ENCODE results near the gene MRPL38.

The MRPL38 gene

DNA sequence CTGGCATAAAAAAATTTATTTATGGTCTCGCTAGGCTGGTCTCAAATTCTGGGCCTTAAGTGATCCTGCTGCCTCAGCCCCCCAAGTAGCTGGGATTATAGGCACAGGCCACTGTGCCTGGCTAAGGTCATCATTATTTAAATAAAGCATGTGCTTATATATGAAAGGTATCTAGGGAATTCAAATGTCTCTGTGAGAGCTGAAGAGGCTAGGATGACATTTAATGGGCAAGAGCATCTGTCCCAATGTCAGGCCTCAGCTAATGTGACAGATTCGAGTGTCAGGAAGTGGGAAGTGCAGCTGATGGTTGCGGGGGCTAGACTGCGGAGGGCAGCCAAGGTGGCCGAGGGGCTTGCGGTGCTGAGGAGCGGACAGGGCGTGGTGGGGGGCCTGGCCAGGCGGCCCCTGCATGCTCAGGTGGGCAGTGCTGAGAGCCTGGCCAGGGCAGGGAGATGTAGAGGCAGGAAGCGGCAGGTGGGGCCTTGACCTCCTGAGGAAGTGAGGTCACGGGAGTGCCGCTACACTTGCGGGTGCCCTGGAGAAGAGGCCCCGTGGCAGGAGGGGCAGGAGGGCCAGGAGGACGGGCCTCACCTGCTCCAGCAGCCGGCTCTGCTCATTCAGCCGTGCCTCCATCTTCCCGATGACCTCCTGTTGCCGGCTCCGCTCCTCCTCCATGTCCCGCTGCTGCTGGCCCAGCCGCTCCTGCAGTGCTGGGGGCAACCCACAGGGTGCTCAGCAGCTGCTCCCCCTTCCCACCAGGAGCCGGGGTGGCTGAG lies 12.6 kb upstream of the MRPL38 start:
- no peak overlapping the region for H3K4me3 ChIP-seq (ENCODE audit: low read length)

DNA sequence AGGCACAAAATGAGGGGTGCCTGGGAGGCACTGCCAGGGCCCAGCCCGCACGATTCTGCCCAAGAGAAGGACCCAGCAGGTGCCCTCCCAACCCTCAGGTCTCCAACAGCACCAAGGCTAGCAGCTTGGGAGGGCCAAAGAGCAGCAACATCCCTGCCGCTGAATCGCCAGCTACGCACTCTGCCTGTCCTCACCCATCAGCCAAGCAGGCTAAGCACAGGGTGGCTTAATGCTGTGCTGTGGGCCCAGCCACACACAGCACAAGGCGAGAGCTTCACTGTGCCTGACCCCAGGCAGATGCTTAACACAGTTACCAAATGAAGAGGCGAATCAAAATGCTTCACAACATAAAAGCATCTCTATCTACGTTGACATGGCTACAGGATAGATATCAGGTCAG lies 10.6 kb upstream of the MRPL38 start:
- Histone ChIP-seq H3K4me1 (ENCODE audit: control insufficient read depth, insufficient read depth, low read length) (no peaks in the 10 kb centered on the region), H3K4me2 (ENCODE audit: low read length) (no peak overlapping the region), H3K9me3 (replicated peaks; ENCODE audit: low read length) (no peaks in the 10 kb centered on the region), H3K9ac (ENCODE audit: low read depth, low read length) (no peak overlapping the region), H3K27me3 (ENCODE audit: control insufficient read depth, insufficient read depth, low read length) (no peaks in the 10 kb centered on the region), H3K36me3 (ENCODE audit: insufficient read depth, low read length) (peaks cover 9% of the 10 kb centered on the region), H3K4me3 (ENCODE audit: low read length) (no peak overlapping the region)

More for the DNA sequence above, 12.6 kb upstream of the MRPL38 start:
- no peaks in the 10 kb centered on the region for H3K9me3 ChIP-seq (replicated peaks; ENCODE audit: low read length)
- no peaks in the 10 kb centered on the region for H3K27me3 ChIP-seq (ENCODE audit: control insufficient read depth, insufficient read depth, low read length)
- no peaks in the 10 kb centered on the region for H3K4me1 ChIP-seq (ENCODE audit: control insufficient read depth, insufficient read depth, low read length)
- H3K9ac ChIP-seq (ENCODE audit: low read depth, low read length), result no peak overlapping the region
- H3K36me3 ChIP-seq (ENCODE audit: insufficient read depth, low read length), result peaks cover 9% of the 10 kb centered on the region
- H3K4me2 ChIP-seq (ENCODE audit: low read length), result no peak overlapping the region

DNA sequence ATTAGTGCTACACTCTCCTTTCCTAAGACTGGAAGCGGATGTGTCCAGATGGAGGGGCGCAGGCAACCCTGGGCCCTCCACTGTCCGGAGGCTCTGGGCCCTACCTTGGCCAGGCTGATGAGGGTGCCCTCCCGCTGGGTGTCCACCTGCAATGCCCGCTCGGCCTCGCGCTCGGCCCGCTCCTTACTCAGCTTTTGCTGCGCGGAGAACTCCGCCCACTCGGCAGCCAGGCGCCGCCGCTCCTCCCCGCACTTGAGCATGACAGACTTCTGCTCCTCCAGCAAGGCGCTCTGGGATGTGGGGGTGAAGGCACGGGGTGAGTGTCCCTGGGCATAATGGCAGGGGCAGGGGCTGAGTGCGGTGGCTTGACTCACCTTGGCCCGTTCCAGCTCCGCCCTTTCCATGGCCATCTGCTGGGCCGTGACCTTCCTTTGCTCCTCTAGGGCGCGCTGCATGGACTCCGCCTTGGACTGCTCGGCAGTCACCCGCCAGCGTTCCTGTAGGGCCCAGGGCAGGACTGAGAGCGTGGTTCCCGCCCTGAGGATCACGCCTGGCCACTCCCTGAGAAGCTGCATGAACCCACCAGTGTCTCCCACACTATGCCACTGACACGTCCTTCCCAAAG lies 10.1 kb upstream of the MRPL38 start:
- Histone ChIP-seq H3K36me3 (ENCODE audit: insufficient read depth, low read length) (peaks cover 9% of the 10 kb centered on the region), H3K4me2 (ENCODE audit: low read length) (no peak overlapping the region), H3K4me1 (ENCODE audit: control insufficient read depth, insufficient read depth, low read length) (no peaks in the 10 kb centered on the region), H3K4me3 (ENCODE audit: low read length) (no peak overlapping the region), H3K9me3 (replicated peaks; ENCODE audit: low read length) (no peaks in the 10 kb centered on the region), H3K27me3 (ENCODE audit: control insufficient read depth, insufficient read depth, low read length) (no peaks in the 10 kb centered on the region), H3K9ac (ENCODE audit: low read depth, low read length) (no peak overlapping the region)

DNA sequence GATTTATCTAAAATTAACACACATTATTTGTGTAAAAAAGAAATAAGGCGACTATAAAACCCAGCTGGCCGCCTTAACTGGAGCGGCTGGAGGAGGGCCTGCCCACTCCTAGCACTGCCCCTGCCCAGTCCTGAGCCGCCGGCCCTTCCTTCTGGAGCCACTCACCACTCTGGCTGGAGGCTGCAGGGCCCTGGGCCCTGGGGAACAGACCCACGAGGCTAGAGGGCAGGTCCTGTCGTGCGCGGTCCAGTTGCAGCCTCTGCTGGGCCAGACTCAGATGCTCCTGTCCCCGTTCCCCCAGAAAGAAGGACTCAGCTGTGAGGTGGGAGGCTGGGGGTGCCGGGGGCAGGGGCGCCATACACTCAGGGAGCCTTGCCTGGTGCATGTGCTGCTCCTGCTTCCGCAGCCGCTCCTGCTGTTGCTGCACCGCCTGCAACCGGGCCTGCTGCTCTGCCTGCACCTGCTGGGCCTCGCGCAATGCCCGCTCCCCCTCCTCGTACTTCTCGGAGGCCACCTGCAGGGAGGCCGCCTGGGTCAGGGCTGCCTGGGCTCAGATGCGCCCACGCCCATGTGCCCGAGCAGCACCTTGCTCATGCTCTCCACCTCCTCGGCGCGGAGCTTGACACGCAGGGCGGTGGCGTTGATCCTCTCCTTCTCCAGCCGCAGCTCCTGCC lies 9.0 kb upstream of the MRPL38 start:
- no peak overlapping the region for H3K4me3 ChIP-seq (ENCODE audit: low read length)
- H3K9me3 ChIP-seq (replicated peaks; ENCODE audit: low read length), result no peaks in the 10 kb centered on the region
- no peak overlapping the region for H3K9ac ChIP-seq (ENCODE audit: low read depth, low read length)
- H3K4me1 ChIP-seq (ENCODE audit: control insufficient read depth, insufficient read depth, low read length), result no peaks in the 10 kb centered on the region
- H3K27me3 ChIP-seq (ENCODE audit: control insufficient read depth, insufficient read depth, low read length), result no peaks in the 10 kb centered on the region
- peaks cover 5% of the 10 kb centered on the region for H3K36me3 ChIP-seq (ENCODE audit: insufficient read depth, low read length)
- no peak overlapping the region for H3K4me2 ChIP-seq (ENCODE audit: low read length)

DNA sequence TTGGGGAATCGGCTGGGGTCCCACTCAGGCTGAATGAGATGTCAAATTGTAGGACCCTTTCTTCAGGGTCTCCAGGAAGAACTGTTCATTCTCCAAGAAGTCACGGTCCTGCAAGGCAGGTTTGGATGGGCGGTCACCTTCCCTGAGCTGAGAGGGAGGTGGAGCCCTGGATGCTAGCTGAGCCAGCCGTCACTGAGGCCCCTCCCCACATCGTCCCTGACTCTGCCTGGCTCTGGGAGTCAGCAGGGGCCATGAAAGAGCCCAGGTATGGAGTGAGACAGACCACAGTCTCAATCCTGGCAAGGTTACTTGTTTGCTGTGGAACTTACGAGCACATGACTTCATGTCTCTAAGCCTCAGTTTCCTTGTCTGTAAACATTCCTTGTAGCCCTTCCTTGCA lies 6.0 kb upstream of the MRPL38 start:
- Histone ChIP-seq H3K9me3 (replicated peaks; ENCODE audit: low read length) (no peaks in the 10 kb centered on the region), H3K27me3 (ENCODE audit: control insufficient read depth, insufficient read depth, low read length) (no peaks in the 10 kb centered on the region), H3K9ac (ENCODE audit: low read depth, low read length) (no peak overlapping the region), H3K4me2 (ENCODE audit: low read length) (no peak overlapping the region), H3K36me3 (ENCODE audit: insufficient read depth, low read length) (peaks cover 5% of the 10 kb centered on the region), H3K4me3 (ENCODE audit: low read length) (no peak overlapping the region), H3K4me1 (ENCODE audit: control insufficient read depth, insufficient read depth, low read length) (no peaks in the 10 kb centered on the region)

DNA sequence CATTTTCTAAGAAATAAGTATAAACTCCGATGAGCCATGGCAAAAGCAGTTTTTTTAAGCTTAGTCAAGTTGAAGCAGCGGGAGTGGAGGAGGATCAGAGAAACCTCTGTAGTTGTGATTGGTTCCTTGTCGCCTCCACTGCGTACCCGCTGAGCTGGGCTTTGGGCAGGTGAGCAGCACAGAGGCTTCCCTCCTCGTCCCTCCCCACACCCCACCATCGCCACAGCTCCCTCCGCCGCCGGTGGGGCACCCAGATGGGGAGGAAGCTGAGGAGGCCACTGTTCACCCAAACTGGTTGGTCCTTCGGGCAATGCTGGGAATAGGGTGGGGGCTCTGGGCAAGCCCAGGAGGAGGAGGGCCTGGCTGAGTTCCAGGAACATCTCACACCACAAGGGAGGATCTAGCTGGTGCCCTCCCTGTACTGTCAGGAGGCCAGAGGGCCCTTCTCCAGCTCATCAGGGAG lies 5.2 kb upstream of the MRPL38 start:
- Histone ChIP-seq H3K4me3 (ENCODE audit: low read length) (no peak overlapping the region), H3K9ac (ENCODE audit: low read depth, low read length) (no peak overlapping the region), H3K27me3 (ENCODE audit: control insufficient read depth, insufficient read depth, low read length) (no peaks in the 10 kb centered on the region), H3K4me2 (ENCODE audit: low read length) (no peak overlapping the region), H3K4me1 (ENCODE audit: control insufficient read depth, insufficient read depth, low read length) (peaks cover 2% of the 10 kb centered on the region), H3K36me3 (ENCODE audit: insufficient read depth, low read length) (peaks cover 5% of the 10 kb centered on the region), H3K9me3 (replicated peaks; ENCODE audit: low read length) (no peaks in the 10 kb centered on the region)

DNA sequence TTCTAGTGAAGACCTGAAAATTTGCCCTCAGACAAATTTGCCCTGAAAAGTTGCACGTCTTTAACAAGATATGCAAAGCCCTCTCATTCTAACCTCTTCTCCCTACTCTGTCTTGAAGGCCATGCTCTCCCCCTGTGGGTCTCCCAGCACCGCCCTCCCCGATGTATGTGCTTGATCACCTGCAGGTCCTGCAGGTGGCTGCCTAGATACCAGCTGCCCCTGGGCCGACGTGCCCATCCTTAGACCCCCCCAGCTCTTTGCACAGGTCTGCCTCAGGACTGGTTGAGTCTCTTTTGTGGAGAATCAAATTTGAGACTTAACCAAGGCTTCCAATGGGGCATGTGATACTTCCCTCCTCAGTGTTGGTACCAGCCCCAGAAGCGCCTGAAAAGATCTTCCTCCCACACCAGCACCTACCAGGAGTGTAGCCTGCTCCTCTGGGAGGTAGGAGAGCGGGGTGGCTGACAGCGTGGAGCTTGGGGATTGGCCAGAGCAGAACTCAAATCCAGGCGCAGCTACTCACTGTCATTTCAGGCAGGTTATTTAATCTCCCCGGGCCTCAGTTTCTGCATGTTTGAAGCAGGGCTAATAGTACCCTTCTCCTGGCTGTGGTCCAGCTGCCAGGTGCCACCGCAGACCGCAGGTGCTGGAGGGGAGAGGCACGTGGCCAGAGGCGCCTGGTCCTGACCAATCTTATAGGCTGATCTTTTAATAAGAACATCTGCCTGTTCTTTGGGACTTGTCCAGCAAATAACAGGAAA lies 4.5 kb upstream of the MRPL38 start:
- Histone ChIP-seq H3K4me1 (ENCODE audit: control insufficient read depth, insufficient read depth, low read length) (peaks cover 2% of the 10 kb centered on the region), H3K36me3 (ENCODE audit: insufficient read depth, low read length) (peaks cover under 1% of the 10 kb centered on the region), H3K27me3 (ENCODE audit: control insufficient read depth, insufficient read depth, low read length) (no peaks in the 10 kb centered on the region), H3K4me3 (ENCODE audit: low read length) (no peak overlapping the region), H3K9ac (ENCODE audit: low read depth, low read length) (no peak overlapping the region), H3K4me2 (ENCODE audit: low read length) (no peak overlapping the region), H3K9me3 (replicated peaks; ENCODE audit: low read length) (no peaks in the 10 kb centered on the region)

DNA sequence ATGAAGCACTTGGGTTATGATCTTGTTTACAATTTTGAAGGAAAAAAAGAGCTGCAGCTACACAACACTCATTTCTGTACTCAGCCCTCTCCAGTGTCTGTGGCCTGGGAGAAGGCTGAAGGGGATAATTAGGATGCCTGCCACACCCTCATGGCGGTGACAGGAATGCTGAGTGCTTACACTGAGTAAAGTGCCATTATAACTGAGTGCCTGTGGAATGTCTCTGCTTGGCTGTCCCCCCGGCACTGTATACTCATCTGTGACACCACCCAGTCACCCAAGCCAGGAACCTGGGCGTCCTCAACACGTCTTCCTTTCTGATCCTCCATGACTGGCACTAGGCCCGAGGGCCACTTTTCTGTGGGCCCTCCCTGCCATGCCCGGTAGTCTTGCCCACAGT lies 3.5 kb upstream of the MRPL38 start:
- Histone ChIP-seq H3K9ac (ENCODE audit: low read depth, low read length) (no peak overlapping the region), H3K4me2 (ENCODE audit: low read length) (no peak overlapping the region), H3K27me3 (ENCODE audit: control insufficient read depth, insufficient read depth, low read length) (no peaks in the 10 kb centered on the region), H3K4me3 (ENCODE audit: low read length) (no peak overlapping the region), H3K36me3 (ENCODE audit: insufficient read depth, low read length) (no peaks in the 10 kb centered on the region), H3K9me3 (replicated peaks; ENCODE audit: low read length) (no peaks in the 10 kb centered on the region), H3K4me1 (ENCODE audit: control insufficient read depth, insufficient read depth, low read length) (peaks cover 9% of the 10 kb centered on the region)

DNA sequence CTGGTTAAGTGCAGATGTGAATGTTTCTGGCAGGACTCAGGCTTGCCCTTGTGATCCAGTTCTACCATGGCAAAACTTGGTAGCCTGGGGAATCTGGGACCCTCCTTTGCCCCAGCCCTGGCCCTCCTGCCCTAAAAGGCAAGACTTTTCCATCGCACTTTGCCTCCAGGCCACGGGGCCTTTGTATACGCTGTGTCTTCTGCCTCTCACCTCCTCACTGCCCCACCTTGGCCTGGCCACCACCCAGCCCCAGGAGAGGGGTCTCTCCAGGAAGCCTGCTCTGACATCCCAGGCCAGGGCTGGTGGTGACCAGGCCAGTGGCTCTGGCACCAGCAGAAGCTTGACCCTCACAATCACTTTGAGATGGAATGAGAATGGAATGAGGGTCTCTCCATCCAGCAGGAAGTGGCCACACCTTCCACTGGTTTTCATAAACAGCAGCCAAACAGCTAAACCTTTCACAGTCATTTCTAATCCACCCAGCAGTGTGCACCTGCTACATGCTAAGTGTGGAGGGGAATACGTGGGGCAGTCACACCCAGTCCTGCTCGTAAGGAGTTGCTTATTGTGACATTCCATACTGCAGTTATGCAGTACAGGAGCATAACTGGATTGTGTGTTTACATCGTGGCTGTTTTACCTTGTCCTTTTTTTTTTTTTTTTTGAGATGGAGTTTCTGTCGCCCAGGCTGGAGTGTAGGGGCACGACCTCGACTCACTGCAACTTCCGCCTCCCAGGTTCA lies 1.6 kb upstream of the MRPL38 start:
- H3K4me2 ChIP-seq (ENCODE audit: low read length), result no peak overlapping the region
- no peaks in the 10 kb centered on the region for H3K27me3 ChIP-seq (ENCODE audit: control insufficient read depth, insufficient read depth, low read length)
- H3K36me3 ChIP-seq (ENCODE audit: insufficient read depth, low read length), result peaks cover 8% of the 10 kb centered on the region
- H3K4me3 ChIP-seq (ENCODE audit: low read length), result no peak overlapping the region
- H3K9ac ChIP-seq (ENCODE audit: low read depth, low read length), result no peak overlapping the region
- H3K4me1 ChIP-seq (ENCODE audit: control insufficient read depth, insufficient read depth, low read length), result peaks cover 12% of the 10 kb centered on the region
- H3K9me3 ChIP-seq (replicated peaks; ENCODE audit: low read length), result no peaks in the 10 kb centered on the region

DNA sequence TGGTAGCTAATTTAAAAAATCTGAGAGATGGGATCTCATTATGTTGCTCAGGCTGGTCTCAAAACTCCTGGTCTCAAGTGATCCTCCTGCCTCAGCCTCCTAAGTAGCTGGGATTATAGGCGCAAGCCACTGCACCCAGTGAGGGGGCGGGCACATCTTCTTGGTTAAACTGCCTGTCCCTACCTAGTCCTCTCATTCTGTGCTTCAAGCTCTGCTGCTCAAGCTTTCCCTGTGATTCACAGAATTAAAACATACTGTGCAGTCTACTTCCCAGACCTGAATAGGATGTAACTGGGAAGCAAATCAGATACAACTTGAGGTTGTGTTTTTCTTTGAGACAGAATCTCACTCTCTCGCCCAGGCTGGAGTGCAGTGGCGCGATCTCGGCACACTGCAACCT lies 2.3 kb downstream of the MRPL38 start:
- no peak overlapping the region for H3K9ac ChIP-seq (ENCODE audit: low read depth, low read length)
- H3K27me3 ChIP-seq (ENCODE audit: control insufficient read depth, insufficient read depth, low read length), result no peaks in the 10 kb centered on the region
- peaks cover 12% of the 10 kb centered on the region for H3K4me1 ChIP-seq (ENCODE audit: control insufficient read depth, insufficient read depth, low read length)
- no peak overlapping the region for H3K4me2 ChIP-seq (ENCODE audit: low read length)
- H3K9me3 ChIP-seq (replicated peaks; ENCODE audit: low read length), result no peaks in the 10 kb centered on the region
- H3K36me3 ChIP-seq (ENCODE audit: insufficient read depth, low read length), result peaks cover 45% of the 10 kb centered on the region
- no peak overlapping the region for H3K4me3 ChIP-seq (ENCODE audit: low read length)

DNA sequence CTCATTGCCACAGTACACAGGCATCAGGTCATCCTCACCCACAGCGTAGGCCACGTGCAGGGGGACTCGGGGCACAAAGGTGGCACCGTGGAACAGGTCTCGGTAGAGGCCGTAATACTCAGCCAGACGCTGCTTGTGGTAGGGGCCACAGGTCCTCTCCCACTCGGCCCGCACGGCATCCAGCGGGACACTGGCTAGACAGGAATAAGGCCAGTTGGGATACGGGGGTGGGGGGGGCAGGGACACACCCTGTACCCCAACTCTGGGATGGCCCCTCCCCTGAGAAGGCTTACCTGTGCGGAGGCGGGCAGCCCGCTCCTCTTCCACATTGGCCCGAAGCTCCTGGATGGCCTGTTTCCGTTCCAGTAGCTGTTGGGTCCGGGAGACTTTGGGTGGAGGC lies 3.0 kb downstream of the MRPL38 start:
- Histone ChIP-seq H3K9ac (ENCODE audit: low read depth, low read length) (no peak overlapping the region), H3K4me3 (ENCODE audit: low read length) (no peak overlapping the region), H3K9me3 (replicated peaks; ENCODE audit: low read length) (no peaks in the 10 kb centered on the region), H3K4me2 (ENCODE audit: low read length) (no peak overlapping the region), H3K36me3 (ENCODE audit: insufficient read depth, low read length) (peaks cover 47% of the 10 kb centered on the region), H3K4me1 (ENCODE audit: control insufficient read depth, insufficient read depth, low read length) (peaks cover 17% of the 10 kb centered on the region), H3K27me3 (ENCODE audit: control insufficient read depth, insufficient read depth, low read length) (no peaks in the 10 kb centered on the region)

Data from skeletal muscle satellite cell (primary cell).